NCI-H1048 (cell line): Measurements from ENCODE around the gene NPAS4.
"Not testable (repeated sequence)": the region's sequence is repeated elsewhere in the genome, so short reads cannot be mapped to it uniquely, and the experiment has no call there.

Experiments
- DNase-seq: peaks from one replicate; lab custom pipeline; 2025; lab: John Stamatoyannopoulos, UW

NPAS4 gene

DNA sequence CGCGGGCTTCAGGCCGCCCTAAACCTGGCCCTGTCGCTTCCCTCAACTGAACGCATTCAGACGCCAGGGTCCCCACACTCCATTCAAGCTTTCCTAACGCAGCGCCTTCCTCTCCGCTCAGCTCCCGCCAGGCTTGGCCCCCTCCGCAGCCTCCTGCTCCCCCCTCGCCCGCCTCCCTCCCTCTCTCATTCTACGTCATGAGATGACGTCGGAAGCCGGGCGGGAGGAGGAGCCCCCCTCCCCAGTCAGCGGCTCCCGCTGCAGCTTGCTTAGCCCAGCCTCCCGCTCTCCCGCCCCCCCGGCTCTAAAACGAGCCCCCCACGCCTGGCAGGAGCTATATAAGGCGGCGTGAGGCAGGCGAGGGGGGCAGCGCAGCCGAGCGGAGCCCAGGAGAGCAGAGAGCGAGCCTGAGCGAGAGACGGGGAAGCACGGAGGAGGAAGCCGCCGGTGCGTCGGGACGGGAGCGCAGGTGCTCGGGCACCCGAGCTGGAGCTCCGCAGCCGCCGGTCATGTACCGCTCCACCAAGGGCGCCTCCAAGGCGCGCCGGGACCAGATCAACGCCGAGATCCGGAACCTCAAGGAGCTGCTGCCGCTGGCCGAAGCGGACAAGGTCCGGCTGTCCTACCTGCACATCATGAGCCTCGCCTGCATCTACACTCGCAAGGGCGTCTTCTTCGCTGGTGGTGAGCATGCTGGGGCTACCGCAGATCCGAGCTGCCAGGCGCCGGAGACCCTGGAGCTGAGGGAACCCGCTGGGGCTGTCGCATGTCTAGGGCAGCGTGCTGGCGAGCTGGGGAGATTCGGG, at the start of gene NPAS4:
TSS of gene NPAS4 (plus strand) at position 365 of the 806 bp plus-strand sequence. CDS start at position 510, 145 bp downstream.
- DNase-seq = no peak

DNA sequence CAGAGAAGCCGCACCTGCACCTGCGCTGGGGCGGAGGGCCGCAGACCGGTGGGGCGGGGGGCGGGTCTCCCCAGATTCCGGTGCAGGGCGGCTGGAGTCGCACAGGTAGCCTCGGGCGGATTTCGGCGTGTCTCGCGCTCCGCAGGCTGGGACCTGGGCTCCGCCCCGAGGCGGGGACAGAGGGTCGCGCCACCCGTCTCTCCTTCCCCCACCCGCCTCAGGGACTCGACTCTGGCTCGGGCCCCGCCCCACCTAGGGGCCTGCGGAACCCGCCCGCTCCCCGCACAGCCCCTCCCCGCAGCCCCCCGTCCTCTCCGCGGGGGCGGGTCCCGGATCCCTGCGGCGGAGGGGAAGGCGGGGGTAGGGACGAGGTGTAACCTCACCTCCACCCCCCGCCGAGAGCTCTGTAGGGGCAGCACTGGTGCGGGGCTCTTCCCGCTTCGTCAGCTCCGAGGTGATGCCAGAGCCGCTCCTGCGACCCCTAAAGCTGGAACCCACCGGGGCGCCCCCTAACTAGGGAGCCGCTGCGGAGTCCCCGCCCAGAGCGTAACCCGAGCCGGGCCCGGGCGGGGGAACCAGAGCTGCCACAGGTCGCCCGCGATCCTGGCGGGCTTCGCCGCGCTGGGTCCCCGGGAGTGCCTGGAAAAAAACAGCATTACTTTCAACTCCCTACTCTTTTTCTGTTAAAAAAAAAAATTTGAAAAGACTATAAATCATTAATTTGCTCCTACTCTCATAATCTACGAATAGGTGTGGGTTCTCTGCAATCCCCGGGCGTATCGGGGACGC, 49.0 kb upstream of the NPAS4 start, which contains the start of gene SLC29A2:
TSS of gene SLC29A2 (minus strand) at position 134 of the 789 bp plus-strand sequence. CDS start 169 bp downstream, outside the sequence.
- DNase-seq = peak; percentile 82

DNA sequence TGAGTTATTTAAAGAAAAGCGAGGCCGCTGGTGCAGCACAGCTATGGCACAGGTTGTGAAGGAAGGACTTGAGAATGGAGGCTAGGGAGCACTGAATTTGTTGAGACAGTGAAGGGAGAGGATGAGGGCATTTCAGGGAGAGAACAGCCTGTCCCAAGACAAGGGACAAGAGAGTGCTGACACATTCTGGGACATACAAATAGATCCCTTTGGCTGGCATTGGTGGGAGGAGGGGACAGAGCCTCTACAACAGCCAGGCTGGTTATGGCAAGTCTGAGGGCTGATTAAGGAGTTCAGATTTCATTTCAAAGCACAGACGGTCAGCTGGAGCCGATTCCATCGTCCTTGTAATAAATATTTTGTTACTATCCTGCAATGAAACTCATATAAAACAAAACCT, 47.6 kb upstream of the NPAS4 start:
- no peak for DNase-seq

DNA sequence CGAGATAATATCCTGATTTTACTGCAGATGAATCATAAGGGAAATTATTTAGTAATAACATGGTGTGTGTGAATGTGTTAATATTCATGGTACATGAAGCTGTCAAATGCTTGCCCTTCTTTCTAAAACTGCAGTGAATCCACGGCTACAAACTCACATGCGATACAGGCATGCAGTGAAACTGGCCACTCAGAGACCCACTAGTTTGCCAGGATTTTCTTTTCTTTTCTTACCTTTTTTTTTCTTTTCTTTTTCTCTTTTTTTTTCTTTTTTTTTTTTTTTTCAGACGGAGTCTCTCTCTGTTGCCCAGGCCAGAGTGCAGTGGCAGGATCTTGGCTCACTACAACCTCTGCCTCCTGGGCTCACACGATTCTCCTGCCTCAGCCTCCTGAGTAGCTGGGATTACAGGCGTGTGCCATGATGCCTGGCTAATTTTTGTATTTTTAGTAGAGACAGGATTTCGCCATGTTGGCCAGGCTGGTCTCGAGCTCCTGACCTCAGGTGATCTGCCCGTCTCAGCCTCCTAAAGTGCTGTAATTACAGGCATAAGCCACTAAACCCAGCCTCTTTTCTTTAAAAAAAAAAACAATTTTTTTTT, 47.0 kb upstream of the NPAS4 start:
- DNase-seq = not testable (repeated sequence)

DNA sequence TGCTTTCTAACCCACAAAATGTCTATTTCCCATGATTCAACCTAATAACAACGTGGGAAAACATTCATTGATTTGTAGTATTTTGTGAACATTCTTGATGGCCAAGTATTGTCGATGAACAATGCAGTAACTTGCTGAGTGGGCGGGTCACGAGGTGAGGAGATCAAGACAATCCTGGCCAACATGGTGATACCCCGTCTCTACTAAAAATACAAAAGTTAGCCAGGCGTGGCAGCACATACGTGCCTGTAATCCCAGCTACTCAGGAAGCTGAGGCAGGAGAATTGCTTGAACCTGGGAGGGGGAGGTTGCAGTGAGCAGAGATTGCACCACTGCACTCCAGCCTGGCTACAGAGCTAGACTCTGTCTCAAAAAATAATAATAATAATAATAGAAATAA, 40.6 kb upstream of the NPAS4 start:
- not testable (repeated sequence) for DNase-seq

DNA sequence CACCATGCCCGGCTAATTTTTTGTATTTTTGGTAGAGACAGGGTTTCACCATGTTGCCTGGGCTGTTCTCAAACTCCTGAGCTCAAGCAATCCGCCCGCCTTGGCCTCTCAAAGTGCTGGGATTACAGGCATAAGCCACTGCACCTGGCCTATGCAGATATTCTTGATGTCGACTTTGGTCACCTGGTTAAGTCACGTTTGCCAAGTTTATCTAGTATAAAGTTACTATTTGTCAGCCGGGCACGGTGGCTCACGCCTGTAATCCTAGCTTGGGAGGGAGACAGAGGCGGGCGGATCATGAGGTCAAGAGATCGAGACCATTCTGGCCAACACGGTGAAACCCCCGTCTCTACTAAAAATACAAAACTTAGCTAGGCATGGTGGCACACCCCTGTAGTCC, 36.5 kb upstream of the NPAS4 start:
- not testable (repeated sequence) for DNase-seq

DNA sequence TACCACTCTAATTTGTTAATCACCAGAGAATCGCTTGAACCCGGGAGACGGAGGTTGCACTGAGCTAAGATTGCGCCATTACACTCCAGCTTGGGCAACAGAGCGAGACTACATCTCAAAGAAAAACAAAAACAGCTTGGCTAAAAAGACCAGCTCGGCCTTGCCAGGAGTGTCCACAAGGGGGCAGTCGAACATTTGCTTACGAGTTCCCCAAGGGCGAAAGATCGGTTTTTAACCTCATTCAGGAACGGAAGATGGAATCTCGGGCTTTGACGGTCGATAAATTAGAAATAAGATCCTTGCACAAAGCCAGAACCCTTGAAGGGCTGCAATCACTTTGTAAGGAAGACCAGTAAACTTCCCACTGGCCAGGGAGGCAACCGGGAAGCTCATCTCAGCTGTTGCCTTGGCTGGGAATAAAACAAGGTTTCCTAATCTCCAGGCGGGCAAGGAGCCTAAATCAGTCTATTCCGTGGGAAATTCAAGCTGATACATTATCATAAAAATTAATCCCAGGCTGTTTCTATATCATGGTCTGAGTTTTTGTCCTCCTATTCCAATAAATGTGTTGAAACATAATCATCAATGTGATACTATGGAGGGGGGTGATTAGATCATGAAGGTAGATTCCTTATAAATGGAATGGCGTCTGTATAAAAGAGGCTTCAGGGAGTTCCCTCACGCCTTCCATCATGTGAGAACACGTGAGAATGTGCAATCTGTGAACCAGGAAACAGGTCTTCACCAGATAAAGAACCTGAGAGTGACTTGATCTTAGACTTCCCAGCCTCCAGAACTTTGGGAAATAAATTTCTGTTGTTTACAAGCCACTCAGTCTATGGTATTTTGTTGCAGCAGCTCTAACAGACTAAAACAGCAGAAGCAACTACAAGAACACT, 34.4 kb upstream of the NPAS4 start:
- DNase-seq = peak; percentile 64

DNA sequence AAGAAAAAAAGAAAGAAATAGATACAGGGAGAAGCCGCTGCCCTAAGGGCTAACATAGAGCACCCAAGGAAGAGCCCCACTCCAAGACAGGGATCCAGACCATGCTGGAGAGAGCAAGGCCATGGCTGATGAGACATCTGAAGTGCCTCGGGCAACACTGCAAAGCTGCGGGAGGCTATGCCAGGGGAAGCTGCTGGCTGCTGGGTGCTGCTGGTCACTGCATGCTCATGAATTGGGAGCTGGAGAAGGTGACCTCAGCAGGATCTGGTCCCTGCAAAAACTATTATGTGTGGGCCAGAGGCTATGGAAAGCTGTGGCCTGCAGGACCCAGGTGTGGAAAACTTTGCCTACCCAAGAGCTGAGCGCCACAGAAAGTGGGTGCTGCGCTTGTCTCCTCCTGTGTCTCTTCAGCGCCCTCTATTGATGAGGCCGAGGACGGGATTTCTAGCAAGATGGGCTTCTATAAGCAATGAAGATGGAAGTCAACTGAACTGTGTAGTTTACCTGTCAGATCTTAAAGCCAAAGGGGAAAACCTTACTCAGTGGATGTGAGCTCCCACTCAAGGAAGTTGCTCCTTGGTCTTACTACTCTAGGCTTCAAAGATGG, 32.0 kb upstream of the NPAS4 start:
- DNase-seq = peak; percentile 50

DNA sequence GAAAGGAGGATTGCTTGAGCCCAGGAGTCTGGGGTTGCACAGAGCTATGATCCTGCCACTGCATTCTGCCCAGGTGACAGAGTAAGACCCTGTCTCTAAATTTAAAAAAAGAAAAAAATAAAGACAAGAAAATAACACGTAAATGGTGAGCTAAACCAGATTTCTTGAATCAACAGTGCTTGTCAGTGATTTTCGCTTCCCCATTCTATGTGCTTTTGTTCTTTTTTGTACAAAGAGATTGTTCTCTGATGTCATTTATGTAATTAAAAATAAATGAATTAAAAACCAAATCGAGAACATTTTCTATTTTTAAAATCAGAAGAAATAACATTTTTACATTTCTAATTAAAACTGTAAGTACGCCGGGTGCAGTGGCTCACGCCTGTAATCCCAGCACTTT, 29.5 kb upstream of the NPAS4 start:
- DNase-seq = no peak

DNA sequence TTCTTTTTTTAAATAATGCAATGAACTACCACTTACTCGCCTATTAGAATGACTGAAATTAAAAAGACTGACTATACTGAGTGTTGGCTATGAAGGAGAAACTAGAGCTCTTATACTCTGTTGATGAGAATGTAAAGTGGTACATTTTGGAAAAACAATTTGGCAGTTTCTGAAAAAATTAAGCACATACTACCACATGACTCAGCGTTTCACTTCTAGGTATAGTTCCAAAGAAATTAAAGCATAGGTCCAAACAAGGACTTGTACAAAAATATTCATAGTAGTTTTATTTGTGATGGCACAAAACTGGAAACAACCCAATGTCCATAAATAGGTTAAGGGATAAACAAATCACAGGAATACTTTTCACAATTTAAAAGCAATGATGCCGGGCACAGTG, 26.9 kb upstream of the NPAS4 start:
- no peak for DNase-seq

DNA sequence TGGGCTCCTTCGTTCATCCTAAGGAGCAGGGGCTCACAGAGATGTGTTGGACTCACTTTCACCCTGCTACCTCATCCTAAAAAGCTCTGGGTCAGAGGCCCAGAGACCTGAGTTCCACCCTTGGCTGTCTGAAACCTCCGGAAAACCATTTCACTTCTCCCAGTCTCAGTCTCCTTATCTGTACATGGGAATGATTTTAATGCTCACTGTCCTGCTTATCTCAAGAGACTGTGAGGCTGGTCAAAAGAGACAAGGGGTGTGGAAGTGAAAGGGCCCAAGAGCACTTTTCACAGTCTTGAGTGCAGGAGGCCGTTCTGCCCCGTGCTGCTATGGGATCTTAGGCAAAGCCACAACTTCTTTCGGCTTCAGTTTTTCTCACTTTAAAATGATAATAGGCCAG, 13.2 kb upstream of the NPAS4 start:
- DNase-seq = no peak

DNA sequence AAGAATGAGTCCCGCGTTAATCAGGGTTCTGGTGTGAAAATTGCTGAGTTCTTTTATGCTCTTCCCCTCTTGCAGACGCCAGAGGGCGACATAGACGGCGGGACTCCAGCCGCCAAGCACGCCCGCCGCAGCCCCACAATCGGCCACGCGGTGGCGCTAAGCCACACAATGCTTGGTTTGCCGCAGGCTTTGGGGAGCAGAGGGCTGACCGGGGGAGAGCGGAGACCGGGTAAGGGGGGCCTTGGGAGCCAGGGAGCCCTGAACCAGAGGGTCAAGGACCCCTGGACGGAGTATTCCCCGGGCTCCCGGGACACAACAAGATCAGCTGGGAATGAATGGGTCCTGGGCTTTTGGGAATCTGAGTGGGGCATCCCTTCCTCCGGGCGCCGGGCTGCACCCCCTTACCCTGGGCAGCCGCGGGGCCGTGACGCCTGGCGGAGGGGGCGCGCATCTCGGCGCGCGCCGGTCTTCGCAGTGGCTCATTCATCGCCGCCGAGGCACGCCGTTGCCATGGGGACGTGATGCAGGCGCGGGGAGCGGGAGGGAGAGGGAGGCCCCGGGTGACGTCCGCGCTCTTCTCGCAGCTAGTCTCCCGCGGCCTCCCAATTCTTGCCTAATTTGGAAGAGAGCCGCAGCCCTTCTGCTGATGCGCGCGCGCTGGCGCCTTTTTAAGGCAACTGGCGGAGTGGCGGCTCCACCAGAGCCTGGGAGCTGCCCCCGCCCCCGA, 12.2 kb upstream of the NPAS4 start:
- DNase-seq = peak; percentile 67

DNA sequence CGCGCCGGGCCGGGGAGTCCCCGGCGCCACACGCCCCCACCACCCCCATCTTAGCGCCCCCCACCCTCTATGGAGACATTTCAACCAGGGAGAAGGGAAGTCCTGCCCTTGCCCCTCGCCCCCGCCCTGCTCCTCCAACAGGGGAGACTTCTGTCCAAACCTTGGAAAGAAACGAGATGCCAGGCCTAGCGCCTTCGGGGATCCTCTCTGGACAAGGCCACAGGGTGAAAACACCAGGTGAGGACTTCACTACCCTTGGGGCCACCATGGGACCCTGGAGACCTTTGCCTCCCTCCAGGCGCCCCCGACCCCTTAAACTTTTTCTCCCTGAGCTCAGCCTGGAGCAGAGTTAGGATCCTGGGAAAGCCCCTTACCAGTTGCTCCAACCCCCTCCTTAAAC, 11.6 kb upstream of the NPAS4 start:
- no peak for DNase-seq

DNA sequence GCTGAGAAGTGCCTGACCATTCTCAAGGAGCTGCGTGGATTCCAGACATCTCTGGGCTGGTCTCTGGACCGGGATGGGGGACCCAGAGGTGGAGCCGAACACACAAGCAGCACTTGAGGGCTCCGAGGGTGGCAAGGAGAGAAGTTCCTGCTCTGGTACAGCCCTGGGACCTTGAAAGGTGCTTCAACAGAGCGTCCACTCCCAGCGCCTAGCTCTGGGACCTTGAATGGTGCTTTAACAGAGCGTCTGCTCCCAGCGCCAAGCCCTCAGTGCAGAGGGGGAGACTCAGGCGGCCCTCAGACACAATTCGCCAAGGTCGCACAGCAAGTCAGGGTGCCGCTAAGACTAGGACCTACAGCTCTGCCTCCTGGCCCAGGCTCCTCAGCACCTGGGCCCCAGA, 10.6 kb upstream of the NPAS4 start:
- no peak for DNase-seq

DNA sequence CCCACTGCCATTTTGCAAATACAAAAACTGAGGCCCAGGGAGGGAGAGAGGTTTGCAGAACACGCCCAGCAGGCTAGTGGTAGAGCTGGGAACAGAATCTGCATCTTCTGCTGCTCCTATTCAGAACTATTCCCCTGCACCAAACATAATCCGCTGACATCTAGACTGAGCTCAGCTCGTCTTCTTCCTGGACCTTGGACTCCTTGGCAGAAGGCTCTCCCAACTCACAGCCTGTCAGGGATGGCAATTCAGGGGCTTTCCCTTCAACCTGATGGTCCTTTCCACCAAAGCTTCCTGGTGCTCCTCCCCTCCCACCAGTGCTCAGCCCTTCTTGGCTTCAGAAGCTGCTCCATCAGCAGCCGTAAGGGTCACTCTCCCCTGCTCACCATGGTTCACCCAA, 9.5 kb upstream of the NPAS4 start:
- DNase-seq = no peak

DNA sequence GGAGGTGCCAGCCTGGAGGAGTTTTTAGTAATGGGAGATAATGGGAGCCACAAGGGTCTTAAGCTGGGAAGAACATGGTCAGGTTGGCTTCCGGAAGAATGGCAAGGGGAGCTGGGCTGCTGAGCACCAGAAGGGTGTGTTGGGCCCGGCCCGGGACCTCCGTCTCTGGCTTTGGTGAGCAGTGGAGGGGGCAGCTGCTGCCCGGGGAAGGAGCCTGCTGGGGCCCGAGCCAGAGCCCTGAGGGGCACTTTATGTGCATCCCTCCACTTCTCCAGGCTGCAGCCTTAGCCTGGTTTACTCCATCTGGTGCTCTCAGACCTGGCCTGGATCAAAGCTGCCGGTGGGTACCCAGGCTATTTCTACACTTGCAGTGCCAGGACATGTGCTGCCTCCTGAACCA, 8.7 kb upstream of the NPAS4 start:
- no peak for DNase-seq

DNA sequence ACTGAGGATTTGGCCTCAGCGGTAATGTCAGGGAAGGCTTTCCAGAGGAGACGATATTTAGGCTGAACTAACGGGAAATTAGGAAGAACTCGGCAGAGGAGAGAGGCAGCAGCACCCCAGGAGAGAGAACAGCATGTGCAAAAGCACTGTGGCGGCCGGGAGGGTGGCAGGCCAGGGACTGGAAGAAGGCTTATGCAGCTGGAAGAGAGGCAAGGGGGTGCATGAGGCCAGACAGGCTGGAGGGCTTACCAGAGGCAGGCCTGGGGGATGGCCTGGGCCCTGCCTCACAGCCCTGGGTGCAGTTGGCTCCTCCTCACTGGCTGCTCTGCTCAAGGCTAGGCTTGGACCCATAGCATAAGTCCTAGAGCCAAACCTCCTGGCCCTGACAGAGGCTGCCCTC, 7.7 kb upstream of the NPAS4 start:
- DNase-seq = no peak

DNA sequence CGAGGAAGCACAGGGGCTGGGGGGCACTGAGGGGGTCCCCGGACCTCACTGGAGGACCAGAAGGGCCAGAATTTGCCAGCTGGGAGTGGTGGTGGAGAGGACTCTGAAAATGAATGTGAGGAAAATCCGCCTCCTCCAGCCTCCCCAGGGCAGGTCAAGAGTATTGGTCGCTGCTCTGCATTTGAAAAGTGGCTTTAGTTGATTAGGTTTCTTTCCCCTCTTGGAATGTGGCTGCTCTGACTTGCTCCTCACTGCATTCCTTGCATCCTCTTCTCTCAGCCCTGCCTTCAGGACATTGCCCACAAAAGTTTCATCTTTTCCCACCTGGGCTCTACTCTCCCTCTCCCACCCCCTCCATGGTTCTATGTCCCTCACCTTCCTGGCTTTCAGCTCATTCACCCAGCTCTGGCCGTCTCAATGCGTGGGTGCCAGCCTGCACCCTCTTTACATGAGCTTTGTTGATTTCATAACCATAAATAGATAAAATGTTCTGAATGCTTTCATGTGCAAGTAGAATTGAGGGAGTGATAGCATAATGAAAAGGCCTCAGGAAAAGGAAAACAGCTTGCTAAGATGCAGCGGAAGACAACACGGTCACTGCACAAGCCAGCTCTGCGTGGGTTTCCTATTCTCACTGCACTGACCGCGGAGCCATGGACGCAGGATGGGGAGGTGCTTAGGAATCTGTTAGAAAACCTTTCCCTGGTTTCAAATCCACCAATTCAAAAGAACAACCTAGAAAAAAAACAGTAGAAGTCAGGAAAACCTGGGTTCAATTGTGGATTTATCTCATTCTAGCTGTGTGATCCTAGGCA, 6.5 kb upstream of the NPAS4 start:
- no peak for DNase-seq

DNA sequence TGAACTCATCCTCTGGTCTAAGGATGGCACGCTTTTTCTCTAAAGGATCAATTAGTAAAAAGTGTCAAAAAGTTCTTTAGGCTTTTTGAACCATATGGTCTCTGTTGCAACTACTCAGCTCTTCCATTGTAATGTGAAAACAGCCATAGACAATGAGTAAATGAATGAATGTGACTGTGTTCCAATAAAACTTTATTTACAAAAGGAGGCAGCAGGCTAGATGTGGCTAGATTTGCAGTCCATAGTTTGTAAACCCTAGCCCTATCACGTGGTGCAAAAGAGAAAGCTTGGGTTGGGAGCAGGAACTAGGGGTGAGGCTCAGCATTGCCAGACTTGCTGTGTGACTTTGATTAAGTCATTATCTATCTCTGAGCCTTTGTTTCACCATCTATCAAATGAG, 5.4 kb upstream of the NPAS4 start:
- no peak for DNase-seq

DNA sequence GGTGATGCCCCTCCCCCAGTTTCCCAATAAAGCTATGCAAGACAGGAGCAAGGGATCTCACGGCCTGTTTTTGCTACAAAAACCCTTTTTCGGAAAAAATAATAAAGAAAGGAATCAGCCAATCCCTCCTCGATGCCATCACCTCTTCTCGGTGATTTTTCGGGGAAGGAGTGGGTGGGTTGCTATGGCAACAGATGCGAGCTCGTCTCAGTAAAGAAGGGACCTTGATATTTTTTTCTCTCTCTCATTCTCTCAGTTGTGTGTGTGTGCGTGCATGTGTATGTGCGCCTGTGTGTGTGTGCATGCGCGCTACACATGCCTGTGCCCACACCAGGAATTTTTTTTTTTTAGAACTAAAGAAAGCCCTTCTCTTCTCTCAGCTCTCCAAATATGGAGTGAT, 3.8 kb upstream of the NPAS4 start:
- no peak for DNase-seq
